GM21447 (cell line): ENCODE results near the gene ADAM10.

Experiments
- ATAC-seq: cut with Tn5 transposase; IDR thresholded peaks from one replicate; pipeline ENCODE4 v1.9.1; 2021; ENCODE audit not compliant: unreplicated experiment

ADAM10 gene

DNA sequence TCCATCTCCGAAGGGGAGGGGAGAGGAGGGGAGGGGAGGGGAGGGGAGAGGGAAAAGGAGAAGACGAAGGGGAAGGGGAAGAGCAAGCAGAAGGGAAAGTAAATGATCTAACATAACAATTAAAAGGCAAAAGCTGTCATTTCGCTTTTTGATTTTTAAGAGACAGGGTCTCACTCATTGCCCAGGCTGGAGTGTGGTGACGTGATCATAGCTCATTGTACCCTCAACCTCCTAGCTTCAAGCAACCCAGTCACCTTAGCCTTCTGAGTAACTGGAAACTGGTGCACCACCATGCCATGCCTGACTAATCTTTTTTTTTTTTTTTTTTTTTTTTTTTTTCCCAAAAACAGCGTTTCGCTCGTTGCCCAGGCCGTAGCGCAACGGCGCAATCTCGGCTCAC lies 22.6 kb downstream of the ADAM10 start:
- peak; percentile 42 for ATAC-seq

DNA sequence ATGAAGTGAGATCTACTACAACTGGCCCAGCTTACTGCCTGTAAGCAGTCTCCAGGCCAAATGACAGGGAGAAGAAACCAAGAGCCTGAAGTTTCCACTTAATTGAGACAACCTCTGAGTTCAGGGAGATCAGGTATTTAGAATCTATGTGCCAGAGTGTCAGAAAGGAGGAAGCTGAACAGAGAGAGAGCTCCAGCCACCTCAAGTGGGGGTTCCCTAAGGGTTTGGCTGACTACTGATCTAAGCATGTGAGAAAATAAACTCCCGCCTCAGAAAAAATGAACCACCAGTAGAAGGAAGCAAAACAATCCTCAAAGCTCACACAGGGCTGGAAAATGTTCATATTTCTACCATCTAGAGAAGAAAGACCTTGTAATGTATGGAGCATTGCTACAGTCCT lies 25.0 kb downstream of the ADAM10 start:
- ATAC-seq, result peak; percentile 75

DNA sequence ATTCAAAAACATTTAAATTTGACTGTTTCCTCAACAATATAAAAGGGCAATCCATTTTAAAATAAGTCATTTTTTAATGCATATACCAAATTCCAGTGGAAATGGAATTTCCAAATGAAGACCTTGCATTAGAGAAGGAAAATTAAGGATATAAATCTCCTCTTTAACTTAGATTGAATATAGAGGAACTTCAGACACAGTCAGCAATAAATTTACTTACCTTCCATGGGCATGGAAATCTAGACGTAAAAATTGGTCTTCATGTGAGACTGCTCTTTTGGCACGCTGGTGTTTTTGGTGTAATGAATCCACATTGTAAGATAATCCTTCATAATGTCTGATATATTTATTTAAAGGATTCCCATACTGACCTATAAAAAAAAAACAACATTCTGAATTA lies 32.1 kb downstream of the ADAM10 start:
- ATAC-seq, result no peak

DNA sequence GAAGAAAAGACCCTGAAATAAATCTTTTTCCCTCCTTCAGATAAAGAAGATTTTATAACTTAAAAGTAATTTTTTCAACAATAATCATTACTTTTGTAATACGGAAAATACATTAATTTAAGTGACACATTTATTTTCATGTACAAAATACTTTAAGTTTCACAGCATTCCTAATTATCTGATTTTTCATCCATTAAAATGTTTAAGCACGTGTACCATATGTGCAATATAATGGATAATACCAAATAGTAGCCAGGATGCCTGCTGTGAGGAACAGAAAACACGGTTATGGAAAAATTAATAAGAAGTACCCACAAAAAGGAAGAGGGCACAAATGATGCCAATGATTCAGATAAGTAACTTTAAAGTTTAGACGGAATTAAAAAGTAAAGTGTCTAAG lies 33.5 kb downstream of the ADAM10 start:
- ATAC-seq, result no peak

DNA sequence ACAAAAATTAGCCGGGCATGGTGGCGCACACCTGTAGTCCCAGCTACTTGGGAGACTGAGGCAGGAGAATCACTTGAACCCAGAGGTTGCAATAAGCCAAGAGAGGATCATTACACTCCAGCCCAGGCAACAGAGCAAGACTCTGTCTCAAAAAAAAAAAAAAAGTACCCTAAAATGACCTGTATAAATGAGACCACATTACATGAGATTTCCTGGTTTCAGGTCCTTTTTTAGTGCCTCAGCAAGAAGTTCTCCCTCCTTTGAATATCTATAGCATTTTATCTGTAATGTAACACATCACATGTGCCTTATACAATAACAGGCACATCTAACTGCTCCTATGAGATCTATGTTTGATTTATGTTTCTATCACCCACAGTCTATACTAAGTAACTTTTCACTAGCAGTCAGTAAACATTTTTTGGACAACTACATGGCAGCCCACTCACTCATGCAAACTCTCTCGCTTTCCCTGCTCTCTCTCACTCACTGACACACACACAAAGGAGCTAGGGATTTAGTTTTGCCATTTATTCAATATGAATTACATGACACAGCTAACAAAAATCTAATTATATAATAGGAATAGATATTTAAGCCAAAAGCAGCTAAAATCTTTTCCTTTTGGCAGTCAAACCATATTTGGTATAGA lies 34.1 kb downstream of the ADAM10 start:
- no peak for ATAC-seq

DNA sequence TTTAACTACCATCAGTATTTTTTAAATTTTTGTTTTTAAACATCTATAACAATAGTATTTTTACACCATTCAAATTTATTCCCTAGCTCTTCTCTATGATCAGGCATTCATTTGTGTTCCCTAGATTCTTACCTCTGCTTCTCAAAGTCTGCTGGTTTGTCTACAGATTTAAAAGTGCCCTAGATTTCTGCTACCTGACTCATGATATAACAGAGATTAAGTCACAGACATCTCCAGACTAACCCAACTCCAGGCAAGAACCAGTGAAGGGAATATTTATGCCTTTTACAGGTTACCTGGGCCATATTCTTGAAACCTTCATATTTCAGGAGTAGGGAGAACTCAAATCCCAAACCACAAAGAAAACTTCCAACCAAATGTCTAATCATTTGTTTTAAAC lies 38.8 kb downstream of the ADAM10 start:
- no peak for ATAC-seq

DNA sequence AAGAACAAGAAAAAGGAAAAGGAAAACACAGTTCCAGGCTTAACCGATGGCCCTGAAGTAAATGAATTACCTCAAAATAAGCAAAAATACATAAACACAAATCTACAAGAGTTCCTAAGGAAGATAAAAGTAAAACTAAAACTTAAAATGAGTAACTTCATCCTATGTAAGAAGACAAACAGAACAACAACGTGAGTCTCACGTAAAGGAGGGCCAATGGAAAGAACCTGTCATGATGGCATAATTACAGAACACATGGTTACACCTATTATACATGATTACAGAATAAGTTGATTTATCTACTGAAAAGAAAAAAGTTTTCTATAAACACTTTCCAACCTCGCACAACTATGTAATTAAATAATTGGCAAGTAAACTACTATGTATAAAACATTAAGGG lies 42.1 kb downstream of the ADAM10 start:
- ATAC-seq, result no peak

DNA sequence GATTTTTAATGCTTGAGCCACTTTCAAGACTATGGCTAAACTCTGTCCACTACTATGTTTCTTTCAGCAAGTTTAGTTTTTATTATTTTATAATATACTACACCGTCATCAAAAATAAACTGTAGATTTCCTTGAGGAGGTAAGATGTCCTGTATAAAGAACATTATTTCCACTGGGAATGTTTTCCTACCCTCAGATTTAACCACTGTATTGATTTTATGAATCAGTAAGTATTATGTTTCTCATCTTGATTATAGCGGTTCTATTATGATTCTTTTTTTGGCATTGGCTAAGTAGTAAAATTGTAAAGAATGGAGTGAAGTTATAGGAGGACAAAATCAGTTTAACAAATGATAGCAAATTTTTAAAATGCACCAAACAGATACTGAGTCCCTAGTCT lies 44.4 kb downstream of the ADAM10 start:
- ATAC-seq, result no peak

DNA sequence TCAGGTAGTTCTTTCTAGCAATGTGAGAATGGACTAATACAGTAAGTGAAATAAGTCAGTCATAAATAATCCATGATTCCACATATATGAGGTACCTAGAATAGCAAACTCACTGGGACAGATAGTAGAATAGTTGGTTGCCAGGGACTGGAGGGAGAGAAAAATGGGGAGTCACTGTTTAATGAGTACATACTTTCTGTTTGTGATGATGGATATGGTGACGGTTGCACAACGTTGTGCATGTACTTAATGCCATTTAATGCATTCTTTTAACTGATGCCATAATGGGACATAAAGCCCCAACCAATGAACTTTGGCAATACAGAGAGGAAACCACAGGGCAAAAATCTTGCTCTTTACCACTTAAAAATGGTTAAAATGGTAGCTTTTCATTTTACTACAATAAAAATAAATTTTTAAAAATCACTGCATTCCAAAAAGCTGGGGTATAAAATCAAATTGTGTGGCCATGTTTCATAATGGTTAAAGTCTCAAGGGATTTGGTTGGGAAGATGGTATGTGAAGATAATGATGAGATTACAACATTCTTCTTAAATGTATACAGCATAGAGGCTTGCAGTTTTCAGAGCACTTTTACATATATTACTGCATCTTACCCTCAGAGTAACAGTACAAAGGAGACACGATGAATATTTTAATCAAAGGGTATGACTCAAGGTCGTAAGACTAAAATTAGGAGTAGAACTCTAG lies 45.2 kb downstream of the ADAM10 start:
- ATAC-seq, result no peak

DNA sequence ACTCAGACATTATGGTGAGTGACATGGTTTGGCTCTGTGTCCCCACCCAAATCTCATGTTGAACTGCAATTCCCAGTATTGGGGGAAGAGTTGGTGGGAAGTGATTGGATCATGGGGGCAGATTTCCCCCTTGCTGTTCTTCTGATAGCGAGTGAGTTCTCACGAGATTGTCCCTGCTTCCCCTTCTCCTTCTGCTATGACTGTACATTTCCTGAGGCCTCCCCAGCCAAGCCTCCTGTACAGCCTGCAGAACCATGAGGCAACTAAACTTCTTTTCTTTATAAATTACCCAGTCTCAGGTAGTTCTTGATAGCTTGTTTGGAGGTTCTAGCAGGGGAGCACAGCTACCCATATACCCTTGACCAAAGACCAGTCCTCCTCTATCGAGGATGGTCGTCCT lies 45.9 kb downstream of the ADAM10 start:
- no peak for ATAC-seq

DNA sequence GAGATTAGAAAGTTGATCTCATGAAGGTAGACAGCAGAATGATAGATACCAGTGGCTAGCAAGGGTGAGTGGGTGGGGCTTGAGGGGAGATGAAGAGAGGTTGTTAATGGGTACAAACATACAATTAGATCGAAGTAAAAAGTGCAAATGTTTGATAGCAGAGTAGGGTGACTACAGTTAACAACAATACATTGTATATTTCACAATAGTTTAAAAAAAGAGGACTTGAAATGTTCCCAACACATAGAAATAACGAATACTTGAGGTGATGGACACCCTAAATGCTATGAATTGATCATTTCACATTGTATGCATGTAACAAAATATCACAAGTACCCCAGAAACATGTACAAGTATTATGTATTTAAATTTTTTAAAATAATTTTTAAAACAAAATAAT lies 47.3 kb downstream of the ADAM10 start:
- no peak for ATAC-seq

DNA sequence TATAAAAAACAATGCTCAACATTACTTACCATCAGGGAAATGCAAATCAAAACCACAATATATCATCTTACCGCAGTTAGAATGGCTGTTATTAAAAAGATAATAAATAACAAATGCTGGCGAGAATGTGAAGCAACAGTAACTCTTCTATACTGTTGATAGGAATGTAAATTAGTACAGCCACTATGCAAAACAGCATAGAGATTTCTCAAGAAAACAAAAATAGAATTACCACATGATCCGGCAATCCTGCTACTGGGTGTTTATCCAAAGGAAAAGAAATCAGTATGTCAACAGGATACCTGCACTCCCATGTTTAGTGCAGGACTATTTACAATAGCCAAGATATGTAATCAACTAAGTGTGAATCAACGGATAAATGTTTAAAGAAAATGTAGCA lies 48.1 kb downstream of the ADAM10 start:
- ATAC-seq, result no peak

DNA sequence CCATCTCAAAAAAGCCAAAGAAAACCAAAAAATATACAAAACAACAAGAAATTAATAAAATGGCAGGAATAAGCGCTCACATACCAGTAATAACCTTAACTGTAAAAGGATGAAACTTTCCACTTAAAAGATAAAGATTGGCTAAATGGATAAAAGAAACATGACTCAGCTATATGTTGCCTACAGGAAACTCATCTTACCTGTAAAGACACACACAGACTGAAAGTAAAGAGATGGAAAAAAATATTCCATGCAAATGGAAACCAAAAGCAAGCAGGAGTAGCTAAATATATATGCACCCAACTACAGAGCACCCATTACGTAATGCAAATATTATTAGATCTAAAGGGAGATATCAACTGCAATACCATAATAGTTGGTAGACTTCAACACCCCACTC lies 49.7 kb downstream of the ADAM10 start:
- ATAC-seq, result no peak

DNA sequence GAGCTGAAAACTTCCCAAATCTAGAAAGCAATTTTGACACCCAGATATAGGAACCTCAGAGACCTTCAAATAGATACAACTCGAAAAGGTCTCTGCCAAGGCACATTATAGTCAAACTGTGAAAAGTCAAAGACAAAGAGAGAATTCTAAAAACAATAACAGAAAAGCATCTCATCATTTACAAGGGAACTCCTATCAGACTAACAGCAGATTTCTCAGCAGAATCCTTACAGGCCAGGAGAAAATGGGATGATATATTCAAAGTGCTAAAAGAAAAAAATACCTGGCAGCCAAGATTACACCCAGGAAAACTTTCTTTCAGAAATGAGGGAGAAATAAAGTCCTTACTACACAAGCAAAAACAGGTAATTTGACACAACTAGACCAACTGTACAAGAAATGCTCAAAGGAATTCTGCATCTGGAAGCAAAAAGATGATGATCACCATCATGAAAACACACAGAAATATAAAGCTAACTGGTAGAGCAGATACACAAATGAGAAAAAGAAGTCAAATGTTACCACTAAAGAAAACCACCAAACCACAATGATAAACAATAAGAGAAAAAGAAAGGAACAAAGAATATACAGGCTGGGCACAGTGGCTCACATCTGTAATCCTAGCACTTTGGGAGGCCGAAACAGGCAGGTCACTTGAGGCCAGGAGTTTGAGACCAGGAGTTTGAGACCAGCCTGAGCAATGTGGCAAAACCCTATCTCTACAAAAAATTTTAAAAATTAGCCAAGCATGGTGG lies 50.4 kb downstream of the ADAM10 start:
- ATAC-seq, result no peak

DNA sequence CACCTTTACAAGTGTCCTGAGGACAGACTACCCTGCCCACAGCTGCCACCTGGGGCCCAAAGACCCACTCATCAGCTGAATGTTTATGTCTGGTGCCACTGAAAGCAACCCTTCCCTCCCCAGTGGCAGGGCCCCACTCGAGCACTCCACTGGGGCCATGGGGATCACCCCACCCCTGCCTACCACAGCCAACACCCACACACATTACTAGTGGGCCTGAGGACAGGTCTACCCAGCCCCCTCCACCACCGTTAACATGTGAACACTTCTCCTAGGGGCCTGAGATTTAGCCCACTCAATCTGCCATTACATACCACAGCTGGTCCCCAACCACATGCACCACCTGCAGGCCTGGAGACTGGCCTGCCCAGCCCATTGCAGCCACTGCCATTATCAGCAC lies 52.3 kb downstream of the ADAM10 start:
- ATAC-seq, result no peak

DNA sequence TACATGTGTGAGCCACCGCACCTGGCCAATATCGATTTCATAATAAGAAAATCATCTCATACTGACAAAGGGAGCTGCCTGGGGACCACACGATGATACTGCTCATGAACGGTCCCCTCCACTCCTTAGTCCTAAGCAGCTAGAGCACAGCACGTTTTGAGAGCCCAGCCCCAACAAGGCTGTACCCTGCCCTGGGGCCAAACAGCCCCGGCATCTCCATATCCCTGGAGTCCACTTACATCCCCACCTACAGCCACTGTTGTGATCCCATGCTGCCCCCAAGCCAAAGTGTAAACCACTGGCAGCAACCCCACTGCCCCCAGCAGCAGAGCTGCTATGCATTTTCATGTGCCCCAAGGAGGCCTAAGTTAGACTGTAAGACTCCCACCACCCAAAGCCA lies 52.8 kb downstream of the ADAM10 start:
- ATAC-seq, result no peak

DNA sequence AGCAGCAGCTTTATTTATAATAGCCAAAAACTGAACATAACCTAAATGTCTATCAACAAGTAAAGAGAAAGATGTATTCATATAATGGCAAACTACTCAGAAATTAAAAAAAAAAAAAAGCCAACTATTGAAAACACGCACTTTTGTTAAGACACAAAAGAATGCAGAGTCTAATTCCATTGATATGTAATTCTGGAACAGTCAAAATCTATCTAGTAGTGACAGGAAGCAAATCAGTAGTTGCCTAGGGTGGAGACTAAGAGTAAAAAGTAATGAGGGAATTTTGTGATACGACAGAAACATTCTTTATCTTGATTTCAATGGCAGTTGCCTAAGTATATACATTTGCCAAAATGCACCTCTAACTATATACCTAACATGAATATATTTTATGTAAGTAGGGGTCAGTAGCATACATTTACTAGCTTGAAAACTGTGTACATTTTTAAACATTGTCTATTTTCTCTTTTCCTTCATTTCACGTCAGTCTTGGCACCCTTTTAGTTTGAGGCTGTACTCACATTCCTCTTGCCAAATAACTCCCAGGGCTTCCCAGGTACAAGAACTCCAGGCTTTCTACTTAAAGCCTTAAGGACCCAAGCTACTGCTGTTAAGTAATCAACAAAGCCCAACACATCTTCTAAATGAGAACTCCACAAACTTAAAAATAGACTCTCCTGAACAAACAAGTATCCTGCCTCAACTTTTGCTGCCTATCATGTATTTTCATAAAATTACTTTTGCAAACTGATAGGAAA lies 54.7 kb downstream of the ADAM10 start:
- no peak for ATAC-seq

DNA sequence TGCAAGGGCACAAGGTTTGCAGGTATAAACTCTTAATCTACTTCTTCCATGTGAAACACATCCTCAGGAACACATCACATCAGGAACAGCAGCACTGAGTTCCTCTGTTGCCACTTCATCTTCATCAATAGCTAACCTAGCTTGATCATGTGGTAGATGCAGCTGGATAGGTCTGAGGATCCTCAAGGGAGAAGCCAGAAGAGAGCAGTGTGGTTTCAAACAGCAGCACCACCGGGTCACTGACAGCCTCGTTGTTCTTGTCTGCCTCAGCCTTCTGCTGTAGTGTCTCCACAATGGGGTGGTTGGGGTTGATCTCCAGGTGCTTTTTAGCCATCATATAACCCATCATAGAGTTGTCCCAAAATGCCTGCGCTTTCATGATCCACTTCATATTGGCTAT lies 58.8 kb downstream of the ADAM10 start:
- no peak for ATAC-seq

DNA sequence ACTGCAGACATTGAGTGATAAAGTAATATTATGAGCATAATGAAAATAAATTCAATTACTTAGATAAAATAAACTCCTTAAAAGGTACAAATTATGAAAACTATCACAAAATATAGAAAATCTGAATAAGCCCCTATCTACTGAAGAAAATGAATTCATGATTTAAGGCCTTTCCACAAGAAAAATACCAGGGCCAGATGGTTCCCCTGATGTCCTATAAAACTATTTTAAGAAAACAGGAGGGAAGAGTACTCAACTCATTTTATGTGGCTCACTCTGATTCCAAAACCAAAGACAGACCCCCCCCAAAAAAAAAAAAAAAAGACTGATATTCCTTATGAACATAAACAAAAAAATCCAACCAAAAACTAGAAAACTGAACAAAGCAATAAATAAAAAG lies 59.9 kb downstream of the ADAM10 start:
- no peak for ATAC-seq

DNA sequence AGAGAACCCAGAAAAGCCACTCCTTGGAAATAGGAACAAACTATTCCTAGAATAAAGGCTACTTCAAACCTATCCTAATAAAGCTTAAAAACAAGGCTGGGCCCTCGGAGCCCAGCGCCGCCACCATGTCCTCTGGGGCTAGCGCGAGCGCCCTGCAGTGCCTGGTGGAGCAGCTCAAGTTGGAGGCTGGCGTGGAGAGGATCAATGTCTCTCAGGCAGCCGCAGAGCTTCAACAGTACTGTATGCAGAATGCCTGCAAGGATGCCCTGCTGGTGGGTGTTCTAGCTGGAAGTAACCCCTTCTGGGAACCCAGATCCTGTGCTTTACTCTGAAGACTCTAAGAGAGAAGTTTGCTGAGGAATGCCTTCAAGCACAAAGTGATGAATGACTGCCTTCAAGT lies 63.2 kb downstream of the ADAM10 start:
- no peak for ATAC-seq

DNA sequence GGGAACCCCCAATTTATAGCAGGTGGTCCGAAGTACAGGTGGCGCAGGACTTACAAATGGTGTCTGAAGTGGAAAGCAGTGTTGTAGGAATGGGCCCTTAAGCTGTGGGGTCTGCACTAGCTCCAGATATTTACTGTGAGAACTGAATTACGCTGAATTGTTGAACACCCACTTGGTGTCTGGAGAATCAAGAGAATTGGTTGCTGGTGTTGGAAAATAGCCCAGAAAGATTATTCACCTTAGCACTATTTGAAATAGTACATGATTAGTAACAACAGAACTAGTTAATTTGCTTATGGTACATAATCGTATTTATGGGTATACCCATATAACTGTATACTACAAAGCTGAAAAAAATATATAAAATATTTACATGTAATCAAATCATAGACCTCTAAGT lies 64.8 kb downstream of the ADAM10 start:
- no peak for ATAC-seq
